ENCODE data around the gene DEPP1. TPM values are rescaled to one million over a fixed set of nuclear protein-coding genes. Genes with fewer than 3 reads are reported as not detected.

Gene DEPP1
- total RNA-seq, 6 experiments from 2014 or later: 5.3 to 94.6 (median 71.5) TPM

- ATAC-seq: no peak
- 100% methylated on average over 4 of the region's 11 CpGs for WGBS (ENCODE audit: insufficient coverage, low coverage, low lambda C conversion rate, missing lambda C conversion rate)
- no peak overlapping the region for H3K27ac ChIP-seq
- no peaks in the 10 kb centered on the region for H3K27me3 ChIP-seq
- H3K4me3 ChIP-seq: no peak overlapping the region
- peaks cover 0 to 54% (median 7%) of the 10 kb centered on the region in 4 donors for H3K4me1 ChIP-seq
- intact Hi-C loops (cut with DNase I): loop anchor here (5.0 kb wide), 1 partner anchor 39 kb away; no protein-coding TSS in a partner anchor
- DNase-seq: peak in 1 of 3 donors; percentile 41
- peaks cover 0 to 18% (median 0%) of the 10 kb centered on the region in 4 donors for H3K36me3 ChIP-seq
- TF ChIP-seq CTCF (IDR thresholded peaks at IDR 0.05) (no peak), POLR2A (IDR thresholded peaks at IDR 0.05) (no peak)
- H3K9me3 ChIP-seq: no peaks in the 10 kb centered on the region
Measured at GRCh38 chr10:44971434-44971833, 7.2 kb downstream of the DEPP1 start.

DNA sequence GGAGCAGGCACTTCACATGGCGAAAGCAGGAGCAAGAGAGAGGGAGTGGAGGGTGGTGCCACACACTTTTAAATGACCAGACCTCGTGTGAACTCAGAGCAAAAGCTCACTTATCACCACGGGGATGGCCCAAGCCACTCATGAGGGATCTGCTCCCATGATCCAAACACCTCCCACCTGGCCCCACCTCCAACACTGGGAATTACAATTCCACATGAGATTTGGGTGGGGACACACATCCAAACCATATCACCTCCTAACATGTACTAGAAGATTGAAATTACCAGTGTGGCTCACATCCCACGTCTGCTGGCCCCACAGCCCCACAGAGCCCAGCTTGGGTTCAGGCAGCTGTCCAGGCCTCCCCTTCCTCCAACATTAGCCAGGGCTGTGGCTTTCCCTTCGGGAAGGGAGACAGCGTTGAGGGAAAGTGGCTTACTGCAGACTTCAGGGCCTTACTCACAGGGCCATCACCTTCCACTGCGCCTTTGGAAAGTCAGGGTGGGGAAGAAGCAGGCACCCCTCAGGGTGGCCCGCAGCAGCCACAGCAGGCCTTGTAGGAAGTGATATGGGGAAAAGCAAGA is 7.7 kb downstream of the DEPP1 start:
- intact Hi-C loops (cut with DNase I): loop anchor here (5.0 kb wide), 1 partner anchor 39 kb away; no protein-coding TSS in a partner anchor
- H3K36me3 ChIP-seq: peaks cover 0 to 18% (median 0%) of the 10 kb centered on the region in 4 donors

GRCh38 chr10:44969854-44970253 is 8.8 kb downstream of the DEPP1 start:
- Histone ChIP-seq H3K4me3 (no peak overlapping the region), H3K36me3 (peaks cover 0 to 18% (median 0%) of the 10 kb centered on the region in 4 donors), H3K27ac (no peak overlapping the region), H3K9me3 (no peaks in the 10 kb centered on the region), H3K27me3 (no peaks in the 10 kb centered on the region), H3K4me1 (peaks cover 0 to 54% (median 4%) of the 10 kb centered on the region in 4 donors)
- WGBS (ENCODE audit: insufficient coverage, low coverage, low lambda C conversion rate, missing lambda C conversion rate): 60% methylated on average over 2 of the region's 9 CpGs
- DNase-seq: peak; percentile 38 to 81 (median 80)
- TF ChIP-seq POLR2A (IDR thresholded peaks at IDR 0.05): no peak
- no peak for TF ChIP-seq CTCF (IDR thresholded peaks at IDR 0.05)
- intact Hi-C loops (cut with DNase I): loop anchor here (5.0 kb wide), 1 partner anchor 38 kb away; no protein-coding TSS in a partner anchor
- ATAC-seq: peak in 3 of 4 donors; percentile 15 to 49 (median 32)

More for the DNA sequence above, 7.7 kb downstream of the DEPP1 start:
- 94% methylated on average over 5 of the region's 8 CpGs for WGBS (ENCODE audit: insufficient coverage, low coverage, low lambda C conversion rate, missing lambda C conversion rate)
- no peak for DNase-seq
- Histone ChIP-seq H3K4me3 (no peak overlapping the region), H3K27me3 (no peaks in the 10 kb centered on the region), H3K27ac (no peak overlapping the region), H3K9me3 (no peaks in the 10 kb centered on the region), H3K4me1 (peaks cover 0 to 52% (median 6%) of the 10 kb centered on the region in 4 donors)
- no peak for ATAC-seq
- TF ChIP-seq CTCF (IDR thresholded peaks at IDR 0.05) (no peak), POLR2A (IDR thresholded peaks at IDR 0.05) (no peak)

DNA sequence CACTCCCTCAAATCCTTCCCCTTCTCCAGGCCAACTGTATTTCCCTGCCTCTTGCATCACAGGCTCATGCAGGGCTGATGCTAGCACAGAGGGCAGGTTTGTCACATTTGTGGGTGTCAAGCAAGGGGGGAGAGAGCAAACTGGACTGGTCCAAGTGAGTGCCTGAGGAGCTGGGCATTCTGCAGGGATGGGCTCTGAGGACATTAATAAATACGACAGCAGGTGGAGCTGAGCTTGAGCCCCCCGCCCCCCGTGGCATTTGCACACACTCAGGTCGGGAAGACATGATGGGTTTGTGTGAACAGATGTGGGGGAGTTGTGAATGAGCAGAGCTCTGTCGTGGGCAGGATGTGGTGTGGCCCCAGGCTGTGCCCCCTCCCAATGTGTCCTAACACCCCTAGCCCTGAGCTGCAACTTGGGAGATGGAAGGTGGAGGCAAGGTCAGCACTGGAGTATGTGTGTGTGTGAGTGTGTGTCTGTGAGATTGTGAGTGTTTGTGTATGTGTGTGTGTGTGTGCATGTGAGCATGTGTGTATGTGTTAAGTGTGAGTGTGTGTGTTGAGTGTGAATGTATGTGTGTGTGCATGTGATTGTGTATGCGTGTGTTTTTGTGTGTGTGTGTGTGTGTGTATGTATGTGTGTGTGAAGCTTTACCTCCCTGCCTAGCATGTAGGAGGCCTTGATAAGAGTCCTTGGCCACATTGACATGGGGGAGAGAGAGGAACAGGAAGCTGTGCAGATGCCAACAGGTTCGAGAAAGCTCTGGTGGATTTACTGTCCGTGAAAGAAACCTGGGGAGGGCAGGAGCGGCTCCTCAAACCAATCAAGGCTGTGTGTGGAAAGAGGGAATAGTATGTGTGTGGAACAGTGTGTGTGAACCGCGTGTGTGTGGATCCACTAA is 9.9 kb downstream of the DEPP1 start:
- peaks cover 0 to 53% (median 7%) of the 10 kb centered on the region in 4 donors for H3K4me1 ChIP-seq
- peak overlapping the region in 2 of 3 donors; percentile 5 to 56 for H3K27ac ChIP-seq
- H3K4me3 ChIP-seq: no peak overlapping the region
- 67% methylated on average over 9 of the region's 11 CpGs for WGBS (ENCODE audit: insufficient coverage, low coverage, low lambda C conversion rate, missing lambda C conversion rate)
- peak in 1 of 4 donors; percentile 0 for ATAC-seq
- no peaks in the 10 kb centered on the region for H3K27me3 ChIP-seq
- H3K9me3 ChIP-seq: no peaks in the 10 kb centered on the region
- peak in 1 of 3 donors; percentile 39 for DNase-seq
- intact Hi-C loops (cut with DNase I): no loop called here
- no peak for TF ChIP-seq POLR2A (IDR thresholded peaks at IDR 0.05)
- no peak for TF ChIP-seq CTCF (IDR thresholded peaks at IDR 0.05)
- H3K36me3 ChIP-seq: peaks cover 0 to 18% (median 0%) of the 10 kb centered on the region in 4 donors
